Heart left ventricle (tissue), 13 donors: ENCODE data around the gene TRIM34.

Experiments used
- CTCF ChIP-seq, 12 donors: fragments of 200-600 bp; sonication (generic) in 4 of 12; IDR thresholded peaks; one replicate each; pipeline versions ENCODE4 v1.5.0 to v1.8.0; 2018 to 2022; ENCODE audit warnings: antibody characterized with exemption in 12 of 12, mild to moderate bottlenecking in 5 of 12
- POLR2A ChIP-seq, 2 donors: fragments of 450-650 bp; IDR thresholded peaks; one replicate each; pipeline ENCODE4 v1.6.1; 2017; ENCODE audit warnings: antibody characterized with exemption in 2 of 2, mild to moderate bottlenecking in 2 of 2, moderate library complexity in 2 of 2
- donor health status: ischemic (EF 13 %, LVEDD 7.1; RV severe dilation, severe dysfunction).
- donor health status: DM: no; HTN: yes; CAD: no.
- donor health status: DM: no; HTN: no; CAD: no.
- donor health status: ischemic (EF 25% LVEDD 6.9; RV normal size, moderate dysfunction).
- donor health status: ischemic (EF 25% LVEDD 5.7; RV mildly dilated, moderate dysfunction).
- donor health status: ischemic (EF 35%, LVEDD 5.7; RV mildly dilated, moderate dysfunction).
- donor health status: nonischemic (EF 11% LVEDD 7.7; RV severe dilation, severe dysfunction).
- donor health status: DM: yes; HTN: yes; CAD: no.
- donor health status: PGD.
- donor health status: ischemic (EF 29% LVEDD 5.4; RV normal size, mild dysfunction).
- donor health status: nonischemic (EF 23%, LVEDD 6.1; RV moderate dilation, normal function).

- TF ChIP-seq CTCF (IDR thresholded peaks at IDR 0.05): no peak
- no peak for TF ChIP-seq POLR2A (IDR thresholded peaks at IDR 0.05)
These were observed 31.7 kb upstream of the TRIM34 start for GRCh38 chr11:5593146-5593545.
